ENCODE data around the gene LAGE3. TPM values are rescaled to one million over a fixed set of nuclear protein-coding genes. Genes with fewer than 3 reads are reported as not detected.
"Not testable (repeated sequence)": the region's sequence is repeated elsewhere in the genome, so short reads cannot be mapped to it uniquely, and the experiment has no call there.

Gene LAGE3
- total and polyA plus RNA-seq, 10 of the 15 experiments (the other 5 are each of a cell fraction or from before 2014, with no cell fraction given): 5.3 to 63.7 (median 19.7) TPM

DNA sequence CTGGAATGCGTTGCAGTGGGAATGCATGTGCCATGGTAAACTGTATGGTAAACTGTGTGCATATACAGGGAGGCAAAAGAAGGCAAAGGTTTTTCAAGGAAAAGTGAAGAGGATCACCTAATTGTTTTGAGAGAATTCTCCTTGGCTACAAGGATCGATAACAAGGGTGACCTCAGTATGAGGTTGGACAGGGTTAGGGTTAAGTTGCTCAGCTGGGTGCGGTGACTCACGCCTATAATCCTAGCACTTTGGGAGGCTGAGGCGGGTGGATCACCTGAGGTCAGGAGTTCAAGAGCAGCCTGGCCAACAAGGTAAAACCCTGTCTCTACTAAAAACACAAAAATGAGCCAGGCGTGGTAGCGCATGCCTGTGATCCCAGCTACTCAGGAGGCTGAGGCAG is 22.3 kb upstream of the LAGE3 start:
- ATAC-seq; H3K4me3 ChIP-seq; H4K20me1 ChIP-seq (ENCODE audit: control insufficient read depth, insufficient read depth); H3K27me3 ChIP-seq (replicated peaks in 1 of 2; ENCODE audit: control insufficient read depth in 2 of 2, insufficient read depth in 2 of 2, low read length in 1 of 2); RAD21 ChIA-PET (ENCODE audit: unreplicated experiment); H3K79me2 ChIP-seq (ENCODE audit: control insufficient read depth, insufficient read depth, low read length); H3K4me1 ChIP-seq (ENCODE audit: control insufficient read depth, insufficient read depth, low read length); H3K27ac ChIP-seq (ENCODE audit: control insufficient read depth, insufficient read depth); H3K4me2 ChIP-seq (ENCODE audit: control insufficient read depth, insufficient read depth); H3K9me3 ChIP-seq (replicated peaks; ENCODE audit: control insufficient read depth, insufficient read depth, low read length); in situ Hi-C loops (cut with MboI); H3K36me3 ChIP-seq (ENCODE audit: control insufficient read depth in 2 of 2, insufficient read depth in 2 of 2, low read length in 1 of 2); H3K9ac ChIP-seq (ENCODE audit: control insufficient read depth, insufficient read depth, low read length); H2AFZ ChIP-seq (ENCODE audit: control insufficient read depth, low read depth, low read length); BruUV-seq (replicated peaks); FAIRE-seq; SMC1A ChIA-PET (ENCODE audit: uncharacterized antibody, unreplicated experiment); CTCF ChIA-PET; DNase-seq (ENCODE audit: low read depth, low spot score); intact Hi-C loops (cut with micrococcal nuclease; ENCODE audit: unreplicated experiment): not testable (repeated sequence)
- POLR2A ChIA-PET: interaction anchor here (0.7 to 1.5 kb wide), 3 partner anchors 11 to 497 kb away, joined by 3 to 5 read pairs (median 4); partner anchors contain the start of gene SLC10A3
- WGBS (ENCODE audit: insufficient coverage, insufficient replicate concordance, low lambda C conversion rate, missing lambda C conversion rate): 90% methylated on average over 7 of the region's 7 CpGs

- in situ Hi-C loops (cut with MboI); H3K9me3 ChIP-seq (replicated peaks; ENCODE audit: control insufficient read depth, insufficient read depth, low read length); BruUV-seq (replicated peaks); H3K4me3 ChIP-seq; H3K4me1 ChIP-seq (ENCODE audit: control insufficient read depth, insufficient read depth, low read length); H3K36me3 ChIP-seq (ENCODE audit: control insufficient read depth in 2 of 2, insufficient read depth in 2 of 2, low read length in 1 of 2); intact Hi-C loops (cut with micrococcal nuclease; ENCODE audit: unreplicated experiment); DNase-seq (ENCODE audit: low read depth, low spot score); H3K79me2 ChIP-seq (ENCODE audit: control insufficient read depth, insufficient read depth, low read length); FAIRE-seq; H3K4me2 ChIP-seq (ENCODE audit: control insufficient read depth, insufficient read depth); H3K9ac ChIP-seq (ENCODE audit: control insufficient read depth, insufficient read depth, low read length); H3K27me3 ChIP-seq (replicated peaks in 1 of 2; ENCODE audit: control insufficient read depth in 2 of 2, insufficient read depth in 2 of 2, low read length in 1 of 2); H4K20me1 ChIP-seq (ENCODE audit: control insufficient read depth, insufficient read depth); ATAC-seq: not testable (repeated sequence)
- SMC1A ChIA-PET (ENCODE audit: uncharacterized antibody, unreplicated experiment): interaction anchor here (0.6 to 1.6 kb wide), 2 partner anchors 31 to 33 kb away, joined by 3 to 7 read pairs; no protein-coding TSS in a partner anchor
- Histone ChIP-seq H3K27ac (ENCODE audit: control insufficient read depth, insufficient read depth) (peak overlapping the region; percentile 4; the same call in 1 of the 2 replicates), H2AFZ (ENCODE audit: control insufficient read depth, low read depth, low read length) (peak overlapping the region; percentile 9; the same call in 1 of the 2 replicates)
- CTCF ChIA-PET: interaction anchor here (1.6 to 2.6 kb wide), 2 partner anchors 19 to 31 kb away, joined by 3 to 9 read pairs; no protein-coding TSS in a partner anchor
- POLR2A ChIA-PET: interaction anchor here (1.1 kb wide), 1 partner anchor 30 kb away, joined by 3 read pairs; no protein-coding TSS in a partner anchor
- WGBS (ENCODE audit: insufficient coverage, insufficient replicate concordance, low lambda C conversion rate, missing lambda C conversion rate): 12% methylated on average over 4 of the region's 4 CpGs
- RAD21 ChIA-PET (ENCODE audit: unreplicated experiment): interaction anchor here (0.8 to 1.1 kb wide), 2 partner anchors 10 to 30 kb away, joined by 3 to 4 read pairs; partner anchors contain the start of gene UBL4A
- 0 out of 2 replicates have a peak, but pooled peaks have one; percentile 22 for TF ChIP-seq SPI1 (IDR thresholded peaks at IDR 0.05; ENCODE audit: borderline replicate concordance, insufficient read depth, low read depth, low read length)
These were observed 17.6 kb upstream of the LAGE3 start for GRCh38 chrX:154496591-154497137.

Measured in GM12878 (cell line).